ENCODE results near the gene C9orf50. TPM values are rescaled to one million over a fixed set of nuclear protein-coding genes. Genes with fewer than 3 reads are reported as not detected.

Gene C9orf50
- total RNA-seq, 4 donors from 2014 or later, result 0.34 TPM; not detected in 3

GRCh38 chr9:129649726-129650679 lies 29.1 kb upstream of the C9orf50 start:
- H3K36me3 ChIP-seq, result no peaks in the 10 kb centered on the region
- no peak for TF ChIP-seq CTCF (IDR thresholded peaks at IDR 0.05)
- no peak for TF ChIP-seq EP300 (IDR thresholded peaks at IDR 0.05)
- TF ChIP-seq POLR2A (IDR thresholded peaks at IDR 0.05; ENCODE audit: low read depth), result no peak
- TF ChIP-seq POLR2AphosphoS5 (IDR thresholded peaks at IDR 0.05), result no peak
- intact Hi-C loops (cut with DNase I), result no loop called here
- no peaks in the 10 kb centered on the region for H3K27me3 ChIP-seq
- H3K9me3 ChIP-seq, result no peaks in the 10 kb centered on the region
- H3K4me1 ChIP-seq, result peaks cover 0 to 9% (median 0%) of the 10 kb centered on the region in 4 donors
- no peak overlapping the region for H3K27ac ChIP-seq (replicated peaks in 1 of 4)
- 83% methylated on average over 16 of the region's 20 CpGs for whole genome bisulfite sequencing
- no peak for DNase-seq (ENCODE audit: extremely low spot score)
- no peak overlapping the region for H3K4me3 ChIP-seq

GRCh38 chr9:129648764-129649115 lies 27.8 kb upstream of the C9orf50 start:
- Histone ChIP-seq H3K36me3 (no peaks in the 10 kb centered on the region), H3K9me3 (no peaks in the 10 kb centered on the region), H3K4me1 (peaks cover 0 to under 1% (median 0%) of the 10 kb centered on the region in 4 donors), H3K27ac (replicated peaks in 1 of 4) (no peak overlapping the region), H3K4me3 (no peak overlapping the region), H3K27me3 (no peaks in the 10 kb centered on the region)
- intact Hi-C loops (cut with DNase I), result no loop called here
- WGBS, result 77% methylated on average over 7 of the region's 10 CpGs
- DNase-seq (ENCODE audit: extremely low spot score), result no peak
- no peak for TF ChIP-seq CTCF (IDR thresholded peaks at IDR 0.05)
- no peak for TF ChIP-seq POLR2A (IDR thresholded peaks at IDR 0.05; ENCODE audit: low read depth)
- TF ChIP-seq POLR2AphosphoS5 (IDR thresholded peaks at IDR 0.05), result no peak
- no peak for TF ChIP-seq EP300 (IDR thresholded peaks at IDR 0.05)

- intact Hi-C loops (cut with DNase I), result no loop called here
- Histone ChIP-seq H3K27ac (replicated peaks in 1 of 4) (no peak overlapping the region), H3K27me3 (no peaks in the 10 kb centered on the region), H3K4me1 (no peaks in the 10 kb centered on the region), H3K4me3 (no peak overlapping the region), H3K36me3 (no peaks in the 10 kb centered on the region), H3K9me3 (no peaks in the 10 kb centered on the region)
- no peak for TF ChIP-seq POLR2A (IDR thresholded peaks at IDR 0.05; ENCODE audit: low read depth)
- no peak for TF ChIP-seq POLR2AphosphoS5 (IDR thresholded peaks at IDR 0.05)
- TF ChIP-seq CTCF (IDR thresholded peaks at IDR 0.05), result no peak
- no peak for TF ChIP-seq EP300 (IDR thresholded peaks at IDR 0.05)
- DNase-seq (ENCODE audit: extremely low spot score), result no peak
- WGBS, result 69% methylated on average over 16 of the region's 16 CpGs
Measured at GRCh38 chr9:129648092-129648763, 27.3 kb upstream of the C9orf50 start.

GRCh38 chr9:129647635-129648034 lies 26.7 kb upstream of the C9orf50 start:
- no peaks in the 10 kb centered on the region for H3K36me3 ChIP-seq
- DNase-seq (ENCODE audit: extremely low spot score), result no peak
- 81% methylated on average over 10 of the region's 10 CpGs for WGBS
- peaks cover 0 to 5% (median 3%) of the 10 kb centered on the region in 4 donors for H3K4me1 ChIP-seq
- H3K9me3 ChIP-seq, result no peaks in the 10 kb centered on the region
- intact Hi-C loops (cut with DNase I), result no loop called here
- H3K27ac ChIP-seq (replicated peaks in 1 of 4), result no peak overlapping the region
- H3K4me3 ChIP-seq, result no peak overlapping the region
- H3K27me3 ChIP-seq, result no peaks in the 10 kb centered on the region
- no peak for TF ChIP-seq POLR2A (IDR thresholded peaks at IDR 0.05; ENCODE audit: low read depth)

- no peaks in the 10 kb centered on the region for H3K36me3 ChIP-seq
- no peaks in the 10 kb centered on the region for H3K9me3 ChIP-seq
- TF ChIP-seq CTCF (IDR thresholded peaks at IDR 0.05), result no peak
- TF ChIP-seq EP300 (IDR thresholded peaks at IDR 0.05), result no peak
- TF ChIP-seq POLR2A (IDR thresholded peaks at IDR 0.05; ENCODE audit: low read depth), result no peak
- no peak for TF ChIP-seq POLR2AphosphoS5 (IDR thresholded peaks at IDR 0.05)
- no peak for DNase-seq (ENCODE audit: extremely low spot score)
- intact Hi-C loops (cut with DNase I), result no loop called here
- H3K27me3 ChIP-seq, result no peaks in the 10 kb centered on the region
- peaks cover 0 to 9% (median 6%) of the 10 kb centered on the region in 4 donors for H3K4me1 ChIP-seq
- no peak overlapping the region for H3K4me3 ChIP-seq
- no peak overlapping the region for H3K27ac ChIP-seq (replicated peaks in 1 of 4)
- WGBS, result 92% methylated on average over 7 of the region's 7 CpGs
Measured at GRCh38 chr9:129646654-129647053, 25.8 kb upstream of the C9orf50 start.
